Stomach smooth muscle (tissue), 2 donors: Measurements from ENCODE around the gene TEDDM1.
"Not testable (repeated sequence)": the region's sequence is repeated elsewhere in the genome, so short reads cannot be mapped to it uniquely, and the experiment has no call there.

Experiments
- H3K27ac ChIP-seq: one replicate; pipeline ENCODE4 v1.7.0; 2013; ENCODE audit warnings: mild to moderate bottlenecking, low read length, inconsistent platforms
- H3K27me3 ChIP-seq, 2 donors: one replicate each; pipeline ENCODE4 v1.7.0; 2013; ENCODE audit warnings: low read length in 2 of 2; ENCODE audit not compliant: insufficient read depth in 2 of 2, control insufficient read depth in 1 of 2
- H3K36me3 ChIP-seq, 2 donors: one replicate each; pipeline ENCODE4 v1.7.0; 2013; ENCODE audit warnings: low read length in 2 of 2; ENCODE audit not compliant: control insufficient read depth in 2 of 2, insufficient read depth in 2 of 2
- H3K4me1 ChIP-seq: one replicate; pipeline ENCODE4 v1.7.0; 2013; ENCODE audit warnings: low read length; ENCODE audit not compliant: control insufficient read depth, insufficient read depth
- H3K4me3 ChIP-seq, 2 donors: one replicate each; pipeline ENCODE4 v1.7.0; 2013; ENCODE audit warnings: low read length in 2 of 2
- H3K9ac ChIP-seq, 2 donors: one replicate each; pipeline ENCODE4 v1.7.0; 2013; ENCODE audit warnings: low read length in 2 of 2, mild to moderate bottlenecking in 1 of 2
- H3K9me3 ChIP-seq, 2 donors: one replicate each; pipeline ENCODE4 v1.7.0; 2013; ENCODE audit warnings: low read length in 2 of 2; ENCODE audit not compliant: control insufficient read depth in 2 of 2
- donor health status: healthy.
- donor health status: Pancreatic carcinoma.

TEDDM1 gene

DNA sequence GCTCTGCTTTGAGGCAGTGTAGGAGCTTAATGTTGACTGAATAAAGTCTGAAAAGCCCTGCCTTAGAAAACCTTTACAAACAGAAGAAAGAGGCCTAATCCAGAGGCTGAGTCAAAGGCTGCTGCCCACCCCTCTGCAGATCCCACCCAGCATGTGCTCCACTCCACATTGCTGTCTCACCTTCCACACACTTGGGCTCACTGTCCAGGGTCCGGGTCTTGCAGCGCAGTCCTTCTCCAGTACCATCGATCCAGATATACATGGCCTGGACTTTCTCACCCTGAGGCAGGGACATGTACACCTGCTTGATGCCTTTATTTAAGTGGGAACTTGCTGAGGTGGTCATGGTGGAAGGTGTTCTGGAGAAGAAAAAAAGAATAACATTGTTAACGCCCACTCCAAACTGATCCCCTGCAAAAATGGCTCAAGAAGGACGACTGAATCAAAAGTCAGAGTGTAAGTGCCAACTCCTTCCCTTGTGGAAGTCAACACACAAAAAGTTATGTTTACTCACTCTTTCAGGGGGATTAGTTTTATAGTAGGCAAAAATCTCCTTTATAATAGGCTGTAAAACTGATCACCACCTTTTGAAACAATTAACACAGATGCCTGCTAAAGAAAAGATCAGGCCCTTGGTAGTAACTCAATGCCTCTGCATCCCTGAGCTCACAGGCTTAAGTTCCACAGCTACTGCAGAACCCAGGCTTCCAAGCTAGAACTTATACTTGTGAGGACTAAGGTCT is 11.9 kb downstream of the TEDDM1 start:
- Histone ChIP-seq H3K4me1 (peaks cover 14% of the 10 kb centered on the region), H3K36me3 (peaks cover 44 to 48% of the 10 kb centered on the region in 2 donors), H3K27me3 (no peaks in the 10 kb centered on the region), H3K4me3 (peak overlapping the region; percentile 85 to 97), H3K9me3 (no peaks in the 10 kb centered on the region), H3K27ac (peak overlapping the region; percentile 95), H3K9ac (peak overlapping the region; percentile 85 to 91)

DNA sequence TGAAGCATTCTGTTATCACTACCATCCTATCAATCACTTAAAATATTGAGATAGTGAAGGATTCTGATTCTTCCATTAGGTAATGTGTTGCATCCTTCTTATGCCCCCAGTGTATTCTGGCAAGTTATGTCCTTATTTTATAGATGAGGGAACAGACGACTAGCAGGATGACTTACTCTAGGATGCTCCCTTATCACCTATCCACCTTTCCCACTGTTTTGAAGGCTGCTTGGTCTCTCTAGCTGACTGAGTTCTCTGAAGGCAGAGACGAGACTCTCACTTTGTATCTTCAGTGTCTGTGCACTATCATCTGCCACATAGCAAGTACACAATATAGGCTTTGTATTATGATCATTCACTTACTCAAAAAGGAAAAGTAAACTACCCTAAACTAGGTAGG is 12.9 kb downstream of the TEDDM1 start:
- Histone ChIP-seq H3K4me3 (no peak overlapping the region), H3K27ac (no peak overlapping the region), H3K36me3 (peaks cover 51 to 52% of the 10 kb centered on the region in 2 donors), H3K4me1 (peaks cover 13% of the 10 kb centered on the region), H3K9ac (no peak overlapping the region), H3K27me3 (no peaks in the 10 kb centered on the region), H3K9me3 (no peaks in the 10 kb centered on the region)

DNA sequence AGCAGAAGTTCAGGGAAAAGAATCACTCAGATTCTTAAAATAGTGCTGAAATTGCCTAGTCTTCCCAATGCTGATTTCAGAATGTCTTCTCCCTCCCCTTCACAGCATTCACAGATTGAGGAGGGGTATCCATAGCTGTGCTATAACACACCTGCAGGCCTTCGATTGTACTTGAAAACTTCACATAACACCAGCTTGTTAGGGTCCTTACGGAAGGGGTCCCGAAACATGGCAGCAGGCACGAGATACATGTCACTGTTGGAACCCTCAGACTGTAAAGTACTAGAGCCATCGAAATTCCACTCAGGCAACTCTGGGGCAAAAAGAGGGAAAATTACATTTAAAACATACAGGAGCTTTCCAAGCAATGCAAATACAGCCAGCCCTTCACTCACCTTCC is 13.5 kb downstream of the TEDDM1 start:
- H3K4me1 ChIP-seq: peaks cover 10% of the 10 kb centered on the region
- H3K4me3 ChIP-seq: no peak overlapping the region
- no peak overlapping the region for H3K27ac ChIP-seq
- no peak overlapping the region for H3K9ac ChIP-seq
- H3K9me3 ChIP-seq: no peaks in the 10 kb centered on the region
- no peaks in the 10 kb centered on the region for H3K27me3 ChIP-seq
- H3K36me3 ChIP-seq: peaks cover 55 to 57% of the 10 kb centered on the region in 2 donors

DNA sequence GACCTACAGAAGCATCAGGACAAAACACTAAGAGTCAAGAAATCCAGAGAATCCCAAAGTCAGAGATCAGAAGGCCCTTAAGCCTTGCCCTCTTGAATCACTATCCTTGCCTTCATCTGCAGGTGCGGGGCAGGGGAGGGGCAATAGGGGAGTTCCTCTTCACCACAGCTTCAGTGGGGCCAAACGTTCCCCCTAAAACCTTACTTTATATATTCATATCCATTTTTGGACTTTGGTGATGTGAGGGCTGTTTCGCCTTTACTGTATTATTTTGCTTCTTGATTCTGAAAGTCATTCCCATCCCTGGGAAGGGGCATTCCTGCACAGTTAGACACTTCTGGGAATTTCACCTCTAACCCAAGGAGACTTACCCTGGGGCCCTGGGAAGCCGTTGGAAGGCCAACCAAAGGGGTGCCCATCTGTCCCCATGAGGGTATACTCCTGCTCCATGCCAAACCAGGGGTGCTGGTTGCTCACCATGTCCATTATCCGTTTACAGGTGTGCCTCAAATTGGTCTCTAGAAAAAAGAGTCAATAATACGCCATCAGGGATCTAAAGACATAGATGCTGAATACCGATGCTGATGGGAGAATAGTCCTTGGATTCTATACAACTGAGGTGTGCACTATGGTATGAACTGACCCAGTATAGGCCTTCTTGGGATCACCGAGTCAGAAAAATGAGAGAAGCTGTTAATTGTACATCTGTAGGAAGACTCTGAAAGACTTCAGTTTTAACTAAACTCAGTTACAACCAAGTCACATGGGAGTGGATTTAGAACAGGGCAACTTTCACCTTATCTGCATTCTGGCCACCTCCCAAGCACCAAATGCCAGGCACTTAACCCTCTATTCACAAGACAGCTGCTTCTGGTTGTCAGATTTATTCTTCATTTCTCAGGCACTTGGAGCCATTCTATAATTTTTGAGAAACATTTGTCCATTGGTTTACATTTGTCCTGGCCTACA is 14.3 kb downstream of the TEDDM1 start:
- Histone ChIP-seq H3K4me3 (no peak overlapping the region), H3K9ac (no peak overlapping the region), H3K9me3 (no peaks in the 10 kb centered on the region), H3K27me3 (no peaks in the 10 kb centered on the region), H3K36me3 (peaks cover 55 to 57% of the 10 kb centered on the region in 2 donors), H3K27ac (no peak overlapping the region), H3K4me1 (peaks cover 10% of the 10 kb centered on the region)

DNA sequence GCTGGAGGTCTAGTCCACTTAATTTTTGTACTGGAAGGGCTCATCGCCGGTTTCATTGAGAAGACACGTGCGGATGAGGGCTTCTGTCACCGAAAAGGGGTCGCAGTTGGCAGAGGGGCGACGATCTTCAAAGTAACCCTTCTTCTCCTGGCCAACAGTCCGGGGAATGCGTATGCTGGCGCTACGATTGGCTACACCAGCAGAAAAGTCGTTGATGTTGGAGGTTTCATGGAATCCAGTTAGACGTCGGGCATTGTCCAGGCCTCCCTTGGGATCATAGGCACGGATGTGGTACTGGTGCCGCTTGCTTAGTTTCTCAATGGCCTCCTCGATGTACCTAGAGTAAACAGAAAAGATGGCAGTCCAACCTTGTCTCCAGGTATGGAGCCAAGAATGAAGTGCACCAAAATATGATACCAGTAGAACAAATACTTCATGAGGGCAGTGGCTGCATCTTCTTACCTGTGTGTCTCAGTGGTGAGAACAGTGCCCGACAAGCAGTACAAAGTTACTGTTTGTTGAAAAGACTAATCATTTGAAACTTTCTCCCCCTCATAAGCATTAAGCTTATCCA is 16.0 kb downstream of the TEDDM1 start:
- H3K27ac ChIP-seq: no peak overlapping the region
- H3K4me1 ChIP-seq: peaks cover 5% of the 10 kb centered on the region
- no peaks in the 10 kb centered on the region for H3K9me3 ChIP-seq
- peaks cover 57% of the 10 kb centered on the region in 2 donors for H3K36me3 ChIP-seq
- no peaks in the 10 kb centered on the region for H3K27me3 ChIP-seq
- H3K4me3 ChIP-seq: no peak overlapping the region
- H3K9ac ChIP-seq: no peak overlapping the region

DNA sequence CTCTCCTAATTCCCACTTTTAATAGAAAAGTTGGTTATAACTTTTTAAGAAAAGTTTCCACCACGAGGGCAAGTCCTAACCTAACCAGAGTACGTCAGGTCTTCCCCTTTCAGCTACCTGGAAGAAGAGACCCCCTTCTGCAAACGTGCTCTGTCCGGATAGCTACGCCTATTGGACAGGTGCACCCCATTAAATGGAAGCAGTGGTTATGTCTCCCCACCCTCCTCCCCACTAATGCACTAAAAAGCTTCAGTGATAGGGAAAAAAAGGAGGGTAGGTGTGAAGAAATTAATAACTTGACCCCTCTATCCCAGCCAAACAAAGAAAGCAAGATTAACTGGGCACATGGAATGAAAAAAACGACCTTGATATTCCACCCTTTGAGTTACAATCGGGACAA is 16.5 kb downstream of the TEDDM1 start:
- Histone ChIP-seq H3K9me3 (no peaks in the 10 kb centered on the region), H3K27me3 (no peaks in the 10 kb centered on the region), H3K27ac (no peak overlapping the region), H3K9ac (no peak overlapping the region), H3K4me1 (peaks cover 5% of the 10 kb centered on the region), H3K36me3 (peaks cover 57% of the 10 kb centered on the region in 2 donors), H3K4me3 (no peak overlapping the region)

DNA sequence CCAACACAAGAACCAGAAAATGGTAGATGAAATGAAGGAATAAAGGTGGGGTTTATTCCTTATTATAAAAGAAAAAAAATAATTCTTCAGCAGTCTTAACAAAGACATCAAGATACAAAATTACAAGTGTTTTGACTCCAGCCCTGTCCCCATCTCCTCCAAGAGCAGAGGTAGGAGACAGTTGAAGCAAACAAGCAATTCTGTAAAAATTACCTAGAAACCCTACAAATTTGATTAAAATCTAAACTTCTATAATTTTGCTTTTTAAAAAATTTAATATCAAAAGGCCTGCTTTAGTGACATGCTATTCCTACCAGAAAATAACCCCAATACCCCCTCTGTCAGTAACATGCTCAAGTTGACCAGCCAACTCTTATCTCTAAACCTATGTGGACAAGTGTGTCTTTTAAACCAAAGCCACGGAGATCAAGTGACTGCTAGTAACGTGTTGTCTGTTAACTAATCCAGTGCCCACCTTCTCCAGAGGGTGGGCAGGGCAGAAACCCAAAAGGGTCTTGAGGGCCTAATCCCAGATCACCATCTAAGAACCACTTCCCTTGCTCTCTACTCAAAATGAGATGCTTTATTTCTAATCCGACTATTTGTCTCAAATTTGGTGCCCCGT is 17.3 kb downstream of the TEDDM1 start:
- peaks cover 51 to 57% of the 10 kb centered on the region in 2 donors for H3K36me3 ChIP-seq
- no peaks in the 10 kb centered on the region for H3K4me1 ChIP-seq
- H3K9me3 ChIP-seq: no peaks in the 10 kb centered on the region
- no peaks in the 10 kb centered on the region for H3K27me3 ChIP-seq
- H3K27ac ChIP-seq: no peak overlapping the region
- H3K9ac ChIP-seq: no peak overlapping the region
- no peak overlapping the region for H3K4me3 ChIP-seq

DNA sequence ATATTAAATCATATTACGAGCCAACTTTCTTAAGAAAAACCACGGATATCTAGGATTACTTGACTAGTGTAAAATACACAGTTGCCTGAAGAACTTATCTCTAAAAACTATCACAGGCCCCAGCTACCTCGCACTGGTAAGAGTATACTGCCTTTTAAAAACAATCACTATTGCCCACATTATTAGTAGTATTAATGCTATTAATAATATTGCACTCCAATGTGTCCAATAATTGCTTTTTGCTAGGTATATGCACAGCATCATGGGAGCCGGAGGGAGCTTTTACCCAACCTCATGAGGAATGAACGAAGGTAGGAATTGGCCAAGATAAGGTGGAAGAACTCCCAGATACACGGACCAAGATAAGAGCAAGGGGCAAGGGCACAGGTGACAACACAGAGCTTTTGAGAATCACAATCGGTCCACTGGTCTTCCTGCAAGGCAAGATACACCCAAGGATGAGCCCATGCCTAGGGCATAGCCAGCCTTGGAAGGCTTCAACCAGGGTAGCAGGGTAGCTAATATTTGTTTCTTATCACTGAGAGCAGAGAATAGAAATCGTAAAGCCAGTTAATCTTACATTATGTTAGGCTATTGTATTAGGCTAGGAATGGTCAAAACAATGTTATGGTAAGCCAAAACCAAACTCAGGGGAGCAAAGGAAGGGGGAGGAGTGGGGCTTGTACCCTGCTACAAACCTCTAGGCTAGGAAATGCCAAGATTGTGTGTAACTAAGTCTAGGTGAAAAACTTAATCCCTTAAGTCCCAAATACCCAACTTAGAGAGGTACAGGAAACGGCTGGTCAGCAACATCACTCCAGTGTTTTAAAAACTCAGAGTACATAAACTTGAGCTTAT is 18.3 kb downstream of the TEDDM1 start:
- no peaks in the 10 kb centered on the region for H3K4me1 ChIP-seq
- H3K9ac ChIP-seq: no peak overlapping the region
- no peaks in the 10 kb centered on the region for H3K27me3 ChIP-seq
- no peak overlapping the region for H3K27ac ChIP-seq
- H3K4me3 ChIP-seq: no peak overlapping the region
- no peaks in the 10 kb centered on the region for H3K9me3 ChIP-seq
- H3K36me3 ChIP-seq: peaks cover 43 to 48% of the 10 kb centered on the region in 2 donors

DNA sequence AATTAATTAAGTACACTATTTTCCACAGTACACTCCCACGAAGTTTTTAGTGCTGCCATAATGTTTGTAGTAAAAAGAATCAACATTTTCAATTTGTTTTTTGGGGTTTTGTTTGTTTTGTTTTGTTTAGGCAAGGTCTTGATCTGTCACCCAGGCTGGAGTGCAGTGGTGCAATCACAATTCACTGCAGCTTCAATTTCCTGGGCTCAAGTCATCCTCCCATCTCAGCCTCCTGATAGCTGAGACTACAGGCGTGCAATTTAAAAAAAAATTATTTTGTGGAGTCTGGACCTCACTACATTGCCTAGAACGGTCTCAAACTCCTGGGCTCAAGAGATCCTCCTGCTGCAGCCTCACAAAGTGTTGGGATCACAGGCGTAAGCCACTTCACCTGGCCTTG is 20.3 kb downstream of the TEDDM1 start:
- H3K4me3 ChIP-seq: no peak overlapping the region
- no peaks in the 10 kb centered on the region for H3K27me3 ChIP-seq
- peaks cover 23 to 28% of the 10 kb centered on the region in 2 donors for H3K36me3 ChIP-seq
- H3K9ac ChIP-seq: no peak overlapping the region
- H3K4me1 ChIP-seq: no peaks in the 10 kb centered on the region
- H3K9me3 ChIP-seq: no peaks in the 10 kb centered on the region
- no peak overlapping the region for H3K27ac ChIP-seq

DNA sequence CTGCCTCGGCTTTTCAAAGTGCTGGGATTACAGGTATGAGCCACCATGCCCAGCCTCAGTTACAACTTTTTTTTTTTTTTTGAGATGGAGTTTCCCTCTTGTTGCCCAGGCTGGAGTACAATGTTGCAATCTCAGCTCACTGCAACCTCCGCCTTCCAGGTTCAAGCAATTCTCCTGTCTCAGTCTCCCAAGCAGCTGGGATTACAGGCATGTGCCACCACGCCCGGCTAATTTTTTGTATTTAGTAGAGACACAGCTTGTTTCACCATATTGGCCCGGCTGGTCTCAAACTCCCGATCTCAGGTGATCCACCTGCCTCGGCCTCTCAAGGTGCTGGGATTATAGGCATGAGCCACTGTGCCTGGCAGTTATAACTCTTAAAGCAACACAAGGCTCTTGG is 20.7 kb downstream of the TEDDM1 start:
- H3K27me3 ChIP-seq, H3K9ac ChIP-seq, H3K4me3 ChIP-seq, H3K9me3 ChIP-seq, H3K27ac ChIP-seq, H3K4me1 ChIP-seq: not testable (repeated sequence)
- H3K36me3 ChIP-seq: peaks cover 20 to 25% of the 10 kb centered on the region in 2 donors
